Fibroblast of lung (primary cell): Measurements from ENCODE around the gene TMEM116. TPM values are rescaled to one million over a fixed set of nuclear protein-coding genes. Genes with fewer than 3 reads are reported as not detected.

Experiments
- DNase-seq, 2 donors: peaks; one replicate each; pipeline versions ENCODE4 v3.0.0 to v3.0.0-alpha.2; 2010; ENCODE audit warnings: low read depth in 2 of 2
- H2AFZ ChIP-seq: 2 replicates; pipeline ENCODE4 v1.5.1; 2012; ENCODE audit warnings: low read length, control low read depth, inconsistent platforms
- H3K27ac ChIP-seq: 2 replicates; pipeline ENCODE4 v1.5.1; 2011; ENCODE audit warnings: low read length, control low read depth; ENCODE audit not compliant: insufficient read depth
- H3K27me3 ChIP-seq: 2 replicates; pipeline ENCODE4 v1.5.1; 2011; ENCODE audit warnings: mild to moderate bottlenecking, low read length; ENCODE audit not compliant: control insufficient read depth, insufficient read depth
- H3K36me3 ChIP-seq: 2 replicates; pipeline ENCODE4 v1.5.1; 2011; ENCODE audit warnings: low read length; ENCODE audit not compliant: control insufficient read depth, insufficient read depth
- H3K4me1 ChIP-seq: 2 replicates; pipeline ENCODE4 v1.5.1; 2011; ENCODE audit warnings: low read length; ENCODE audit not compliant: control insufficient read depth, insufficient read depth; ENCODE audit errors: extremely low read depth
- H3K4me2 ChIP-seq: 2 replicates; pipeline ENCODE4 v1.5.1; 2011; ENCODE audit warnings: low read length, control low read depth; ENCODE audit not compliant: insufficient read depth; ENCODE audit errors: extremely low read depth
- H3K4me3 ChIP-seq, 4 experiments: fragments of 200-600 bp in 1 of 4; sonication (generic) in 1 of 4; replicated peaks in 1 of 4; 2 replicates each; pipeline ENCODE4 v1.5.1; 2011 to 2016; ENCODE audit warnings: low read length in 4 of 4, low read depth in 3 of 4, mild to moderate bottlenecking in 3 of 4, control low read depth in 2 of 4, inconsistent platforms in 1 of 4, mixed read lengths in 1 of 4; ENCODE audit not compliant: insufficient read depth in 1 of 4; ENCODE audit errors: control extremely low read depth in 1 of 4
- H3K79me2 ChIP-seq: 2 replicates; pipeline ENCODE4 v1.5.1; 2012; ENCODE audit warnings: mild to moderate bottlenecking, low read length, inconsistent platforms; ENCODE audit not compliant: control insufficient read depth, insufficient read depth
- H3K9ac ChIP-seq: 2 replicates; pipeline ENCODE4 v1.5.1; 2011; ENCODE audit warnings: mild to moderate bottlenecking, low read length, control low read depth; ENCODE audit not compliant: insufficient read depth
- H3K9me3 ChIP-seq: 2 replicates; pipeline ENCODE4 v1.5.1; 2012; ENCODE audit warnings: low read depth, low read length; ENCODE audit not compliant: control insufficient read depth, insufficient read depth
- H4K20me1 ChIP-seq: 2 replicates; pipeline ENCODE4 v1.5.1; 2011; ENCODE audit warnings: low read length; ENCODE audit not compliant: control insufficient read depth, insufficient read depth; ENCODE audit errors: extremely low read depth
- EZH2 ChIP-seq: IDR thresholded peaks from 2 replicates; pipeline ENCODE4 v1.5.1; 2012; ENCODE audit warnings: low read length, control low read depth, mild to moderate bottlenecking; ENCODE audit errors: missing control alignments
- polyA plus RNA-seq, 2 donors: library from polyadenylated mRNA; depleted of rRNA in 1 of 2; stranded (reverse) in 1 of 2; unstranded in 1 of 2; fragments of >200 nt; gene quantifications; 2 replicates each; pipeline ENCODE4 v1.2.1, GENCODE V29; 2011 to 2012; ENCODE audit warnings: missing spikeins in 1 of 2
- total RNA-seq: library from RNA; depleted of rRNA; stranded (reverse); fragments of >200 nt; gene quantifications from 2 replicates; pipeline ENCODE4 v1.2.1, GENCODE V29; 2014
- TF ChIP-seq, protein P1 (sequence below), 2 donors: IDR thresholded peaks in 1 of 2; conservative IDR thresholded peaks in 1 of 2; 1 replicate in 1 of 2; 2 replicates in 1 of 2; pipeline ENCODE4 v1.5.1; 2011 to 2012; ENCODE audit warnings: low read length in 2 of 2, control low read depth in 1 of 2, inconsistent platforms in 1 of 2, low read depth in 1 of 2, mild to moderate bottlenecking in 1 of 2

TMEM116 gene
- total and polyA plus RNA-seq, 2 donors (not counting 1 experiment from before 2014, with no cell fraction given): 7.8 to 21.8 TPM

- peaks cover 7% of the 10 kb centered on the region for H3K4me1 ChIP-seq
- no peaks in the 10 kb centered on the region for H4K20me1 ChIP-seq
- TF ChIP-seq, protein P1, sequence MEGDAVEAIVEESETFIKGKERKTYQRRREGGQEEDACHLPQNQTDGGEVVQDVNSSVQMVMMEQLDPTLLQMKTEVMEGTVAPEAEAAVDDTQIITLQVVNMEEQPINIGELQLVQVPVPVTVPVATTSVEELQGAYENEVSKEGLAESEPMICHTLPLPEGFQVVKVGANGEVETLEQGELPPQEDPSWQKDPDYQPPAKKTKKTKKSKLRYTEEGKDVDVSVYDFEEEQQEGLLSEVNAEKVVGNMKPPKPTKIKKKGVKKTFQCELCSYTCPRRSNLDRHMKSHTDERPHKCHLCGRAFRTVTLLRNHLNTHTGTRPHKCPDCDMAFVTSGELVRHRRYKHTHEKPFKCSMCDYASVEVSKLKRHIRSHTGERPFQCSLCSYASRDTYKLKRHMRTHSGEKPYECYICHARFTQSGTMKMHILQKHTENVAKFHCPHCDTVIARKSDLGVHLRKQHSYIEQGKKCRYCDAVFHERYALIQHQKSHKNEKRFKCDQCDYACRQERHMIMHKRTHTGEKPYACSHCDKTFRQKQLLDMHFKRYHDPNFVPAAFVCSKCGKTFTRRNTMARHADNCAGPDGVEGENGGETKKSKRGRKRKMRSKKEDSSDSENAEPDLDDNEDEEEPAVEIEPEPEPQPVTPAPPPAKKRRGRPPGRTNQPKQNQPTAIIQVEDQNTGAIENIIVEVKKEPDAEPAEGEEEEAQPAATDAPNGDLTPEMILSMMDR (conservative IDR thresholded peaks at IDR 0.05 in 1 of 2, IDR thresholded peaks at IDR 0.05 in 1 of 2; ENCODE audit: low read depth in 1 of 2, low read length in 2 of 2): no peak
- no peak for TF ChIP-seq EZH2
- H3K36me3 ChIP-seq: no peaks in the 10 kb centered on the region
- H3K4me2 ChIP-seq: no peak overlapping the region
- no peak overlapping the region for H3K4me3 ChIP-seq
- H3K27me3 ChIP-seq: no peaks in the 10 kb centered on the region
- no peaks in the 10 kb centered on the region for H3K9me3 ChIP-seq
- H3K27ac ChIP-seq: no peak overlapping the region
- no peak overlapping the region for H2AFZ ChIP-seq
- peak in 1 of 2 donors; percentile 50 for DNase-seq
- H3K9ac ChIP-seq: no peak overlapping the region
- H3K79me2 ChIP-seq: peaks cover 5% of the 10 kb centered on the region
Observed at GRCh38 chr12:112007945-112008344, 5.0 kb downstream of the TMEM116 start.

GRCh38 chr12:112005419-112006395 lies 7.3 kb downstream of the TMEM116 start:
- H3K4me3 ChIP-seq: no peak overlapping the region
- peak; percentile 13 to 17 for DNase-seq
- peak overlapping the region; percentile 36 for H2AFZ ChIP-seq
- H3K27ac ChIP-seq: no peak overlapping the region
- H3K4me1 ChIP-seq: peaks cover 5% of the 10 kb centered on the region
- no peaks in the 10 kb centered on the region for H3K9me3 ChIP-seq
- no peaks in the 10 kb centered on the region for H3K79me2 ChIP-seq
- no peak overlapping the region for H3K9ac ChIP-seq
- H4K20me1 ChIP-seq: no peaks in the 10 kb centered on the region
- no peaks in the 10 kb centered on the region for H3K36me3 ChIP-seq
- H3K27me3 ChIP-seq: no peaks in the 10 kb centered on the region
- no peak for TF ChIP-seq EZH2
- TF ChIP-seq, protein P1 (conservative IDR thresholded peaks at IDR 0.05 in 1 of 2, IDR thresholded peaks at IDR 0.05 in 1 of 2; ENCODE audit: low read depth in 1 of 2, low read length in 2 of 2): no peak
- H3K4me2 ChIP-seq: no peak overlapping the region

DNA sequence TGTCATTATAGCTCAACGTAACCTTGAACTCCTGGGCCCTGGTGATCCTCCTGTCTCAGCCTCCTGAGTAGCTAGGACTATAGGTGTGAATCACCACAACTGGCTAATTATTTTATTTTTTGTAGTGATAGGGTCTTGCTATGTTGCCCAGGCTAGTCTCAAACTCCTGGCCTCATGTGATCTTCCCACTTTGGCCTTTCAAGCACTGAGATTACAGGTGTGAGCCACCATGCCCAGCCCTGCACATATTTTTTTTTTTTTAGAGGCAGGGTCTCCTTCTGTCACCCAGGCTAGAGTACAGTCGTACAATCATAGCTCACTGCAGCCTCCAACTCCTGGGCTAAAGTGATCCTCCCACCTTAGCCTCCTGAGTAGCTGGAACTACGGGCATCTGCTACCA lies 8.9 kb downstream of the TMEM116 start:
- H3K9ac ChIP-seq: no peak overlapping the region
- no peaks in the 10 kb centered on the region for H3K36me3 ChIP-seq
- H3K27me3 ChIP-seq: no peaks in the 10 kb centered on the region
- no peak overlapping the region for H3K4me3 ChIP-seq
- no peak for TF ChIP-seq EZH2
- TF ChIP-seq, protein P1 (conservative IDR thresholded peaks at IDR 0.05 in 1 of 2, IDR thresholded peaks at IDR 0.05 in 1 of 2; ENCODE audit: low read depth in 1 of 2, low read length in 2 of 2): no peak
- H3K79me2 ChIP-seq: no peaks in the 10 kb centered on the region
- no peaks in the 10 kb centered on the region for H3K9me3 ChIP-seq
- H3K4me1 ChIP-seq: peaks cover 5% of the 10 kb centered on the region
- H3K27ac ChIP-seq: no peak overlapping the region
- H4K20me1 ChIP-seq: no peaks in the 10 kb centered on the region
- no peak overlapping the region for H3K4me2 ChIP-seq
- no peak for DNase-seq
- H2AFZ ChIP-seq: no peak overlapping the region
